ENCODE data around the gene LRRC46. TPM values are rescaled to one million over a fixed set of nuclear protein-coding genes. Genes with fewer than 3 reads are reported as not detected.
A peak's percentile ranks its signal among the peaks of the same experiment; 100 is the strongest.

The LRRC46 gene
- total and polyA plus RNA-seq, 2 of the 13 experiments (the other 11 are each of a cell fraction or from before 2014, with no cell fraction given), result 0.09 TPM

GRCh38 chr17:47840742-47841487 lies 9.4 kb downstream of the LRRC46 start, which contains the start of gene SCRN2 (continued):
- TF ChIP-seq FOXP4 (CRISPR knock-in tag; IDR thresholded peaks at IDR 0.05), result no peak
- TF ChIP-seq TOPORS (CRISPR knock-in tag; IDR thresholded peaks at IDR 0.05), result no peak
- no peak for TF ChIP-seq CAMTA2 (CRISPR knock-in tag; IDR thresholded peaks at IDR 0.05; ENCODE audit: borderline replicate concordance)
- no peak for TF ChIP-seq STAT6 (CRISPR knock-in tag; IDR thresholded peaks at IDR 0.05; ENCODE audit: borderline replicate concordance)
- TF ChIP-seq IRF1 (CRISPR knock-in tag; IDR thresholded peaks at IDR 0.05; ENCODE audit: low read depth), result no peak
- no peak for TF ChIP-seq HMG20B (CRISPR knock-in tag; conservative IDR thresholded peaks at IDR 0.05)
- TF ChIP-seq NFE2 (CRISPR knock-in tag; IDR thresholded peaks at IDR 0.05), result no peak
- TF ChIP-seq PAXIP1 (CRISPR knock-in tag; conservative IDR thresholded peaks at IDR 0.05), result peak; percentile 73
- no peak for TF ChIP-seq ATF5 (CRISPR knock-in tag; IDR thresholded peaks at IDR 0.05; ENCODE audit: low read depth)
- no peak for TF ChIP-seq ZSCAN9 (CRISPR knock-in tag; IDR thresholded peaks at IDR 0.05; ENCODE audit: borderline replicate concordance)
- no peak for TF ChIP-seq ZNF597 (CRISPR knock-in tag; IDR thresholded peaks at IDR 0.05)
- TF ChIP-seq TBP (CRISPR knock-in tag; IDR thresholded peaks at IDR 0.05), result no peak
- TF ChIP-seq ZNF570 (CRISPR knock-in tag; IDR thresholded peaks at IDR 0.05; ENCODE audit: borderline replicate concordance), result peak; percentile 25; the same call in 1 of the 2 replicates
- TF ChIP-seq NFE2L2 (IDR thresholded peaks at IDR 0.05; ENCODE audit: low read length), result no peak
- peak; percentile 97 for TF ChIP-seq NR2C2 (CRISPR knock-in tag; IDR thresholded peaks at IDR 0.05; ENCODE audit: borderline replicate concordance)
- TF ChIP-seq MLLT10 (CRISPR knock-in tag; IDR thresholded peaks at IDR 0.05), result no peak
- no peak for TF ChIP-seq ZNF780A (CRISPR knock-in tag; IDR thresholded peaks at IDR 0.05)
- TF ChIP-seq SMAD3 (CRISPR knock-in tag; IDR thresholded peaks at IDR 0.05), result peak; percentile 90
- peak; percentile 64; the same call in 1 of the 2 replicates for TF ChIP-seq DNMT3B (CRISPR knock-in tag; conservative IDR thresholded peaks at IDR 0.05)

Measured in HepG2 (cell line).